SK-N-SH (cell line): ENCODE results near the gene MRPL46. TPM values are rescaled to one million over a fixed set of nuclear protein-coding genes. Genes with fewer than 3 reads are reported as not detected.
"Not testable (repeated sequence)": the region's sequence is repeated elsewhere in the genome, so short reads cannot be mapped to it uniquely, and the experiment has no call there.

Source experiments
- CTCF ChIA-PET: fragments of 300-600, 350-600 bp; formaldehyde crosslinking; extraction: SDS; loops from one replicate; lab custom pipeline; 2021; lab: Yijun Ruan, JAX
- POLR2A ChIA-PET: fragments of 350-600 bp; sonication (Branson Sonifier 250); formaldehyde crosslinking; extraction: SDS; loops from one replicate; lab custom pipeline; 2020; ENCODE audit warnings: antibody characterized with exemption, inconsistent platforms; lab: Yijun Ruan, JAX
- DNase-seq: peaks from one replicate; pipeline ENCODE4 v3.0.0; 2012
- H2AFZ ChIP-seq: fragments of 200-600 bp; sonication (generic); 2 replicates; pipeline ENCODE4 v1.8.1; 2016; ENCODE audit warnings: antibody characterized with exemption, mild to moderate bottlenecking, low read depth
- H3F3A ChIP-seq: fragments of 200-600 bp; sonication (generic); replicated peaks from 2 replicates; pipeline ENCODE3; 2016; ENCODE audit warnings: antibody characterized with exemption, mild to moderate bottlenecking; ENCODE audit not compliant: insufficient read depth
- H3K27ac ChIP-seq, 2 experiments: fragments of 200-500 bp in 1 of 2; fragments of 200-600 bp in 1 of 2; sonication (Bioruptor generic) in 1 of 2; sonication (generic), shearing (Covaris generic) in 1 of 2; 2 replicates each; pipeline versions ENCODE4 v1.5.1 to v1.6.1; 2014 to 2016; ENCODE audit warnings: low read depth in 2 of 2, inconsistent platforms in 1 of 2, low read length in 1 of 2, mild to moderate bottlenecking in 1 of 2, mixed read lengths in 1 of 2
- H3K27me3 ChIP-seq: fragments of 200-600 bp; sonication (generic), shearing (Covaris generic); 2 replicates; pipeline ENCODE4 v1.6.1; 2016; ENCODE audit warnings: mixed run types; ENCODE audit not compliant: insufficient read depth
- H3K36me3 ChIP-seq, 2 experiments: fragments of 200-500 bp in 1 of 2; fragments of 200-600 bp in 1 of 2; sonication (Bioruptor generic) in 1 of 2; sonication (generic) in 1 of 2; replicated peaks in 1 of 2; 2 replicates each; pipeline versions ENCODE3 to v1.5.1; 2014 to 2016; ENCODE audit warnings: low read length in 1 of 2, mild to moderate bottlenecking in 1 of 2; ENCODE audit not compliant: insufficient read depth in 2 of 2, control insufficient read depth in 1 of 2
- H3K4me1 ChIP-seq, 2 experiments: fragments of 200-500 bp in 1 of 2; fragments of 200-600 bp in 1 of 2; sonication (Bioruptor generic) in 1 of 2; sonication (generic), shearing (Covaris generic) in 1 of 2; 2 replicates each; pipeline versions ENCODE4 v1.5.1 to v1.6.1; 2014 to 2016; ENCODE audit warnings: low read depth in 1 of 2, low read length in 1 of 2, mixed run types in 1 of 2; ENCODE audit not compliant: insufficient read depth in 2 of 2, control insufficient read depth in 1 of 2
- H3K4me2 ChIP-seq: fragments of 200-600 bp; sonication (generic), shearing (Covaris generic); 2 replicates; pipeline ENCODE4 v1.6.1; 2017; ENCODE audit warnings: mixed run types
- H3K4me3 ChIP-seq, 2 experiments: fragments of 200-500 bp in 1 of 2; fragments of 200-600 bp in 1 of 2; sonication (Bioruptor generic) in 1 of 2; sonication (generic), shearing (Covaris generic) in 1 of 2; 2 replicates each; pipeline versions ENCODE4 v1.5.1 to v1.8.1; 2014 to 2016; ENCODE audit warnings: low read depth in 2 of 2, inconsistent platforms in 1 of 2, low read length in 1 of 2, mild to moderate bottlenecking in 1 of 2, mixed read lengths in 1 of 2, moderate library complexity in 1 of 2
- H3K79me2 ChIP-seq: fragments of 200-600 bp; sonication (generic); 2 replicates; pipeline ENCODE4 v1.8.1; 2017; ENCODE audit warnings: mild to moderate bottlenecking; ENCODE audit not compliant: insufficient read depth
- H3K9ac ChIP-seq: fragments of 200-600 bp; sonication (generic); 2 replicates; pipeline ENCODE4 v1.6.1; 2017; ENCODE audit warnings: mixed run types
- H3K9me2 ChIP-seq: fragments of 200-600 bp; sonication (generic); 2 replicates; pipeline ENCODE4 v1.6.1; 2017; ENCODE audit warnings: mixed run types
- H3K9me3 ChIP-seq: fragments of 200-600 bp; sonication (generic); 2 replicates; pipeline ENCODE4 v1.6.1; 2017; ENCODE audit warnings: mixed run types, mild to moderate bottlenecking, moderate library complexity
- H4K20me1 ChIP-seq: fragments of 200-600 bp; sonication (generic); 2 replicates; pipeline ENCODE4 v1.6.1; 2017; ENCODE audit warnings: mild to moderate bottlenecking, mixed run types; ENCODE audit not compliant: insufficient read depth
- FOXJ3 ChIP-seq: sonication (generic); formaldehyde crosslinking; IDR thresholded peaks from 2 replicates; pipeline ENCODE4 v1.5.1; 2020; ENCODE audit warnings: mild to moderate bottlenecking, missing genetic modification reagents
- GABPA ChIP-seq: IDR thresholded peaks from 2 replicates; pipeline ENCODE4 v1.4.0; 2012; ENCODE audit warnings: low read depth, mild to moderate bottlenecking
- WGBS: methylation state at CpG from one replicate; pipeline ENCODE4 v1.1.6; 2017; ENCODE audit warnings: low lambda C conversion rate; 5-methylcytosine and 5-hydroxymethylcytosine counted together
- polyA plus RNA-seq, 3 experiments: library from polyadenylated mRNA; depleted of rRNA; stranded (reverse); fragments of >200 nt; gene quantifications; 2 replicates each; pipeline ENCODE4 v1.2.3, GENCODE V29; 2012
- TF ChIP-seq, protein P1 (sequence below): fragments of 200-600 bp; sonication (generic); IDR thresholded peaks from 2 replicates; pipeline ENCODE4 v1.6.1; 2017; ENCODE audit warnings: antibody characterized with exemption, mild to moderate bottlenecking, moderate library complexity

The MRPL46 gene
- polyA plus RNA-seq, 1 of the 3 experiments (the other 2 are of a cell fraction) = 33.8 TPM

DNA sequence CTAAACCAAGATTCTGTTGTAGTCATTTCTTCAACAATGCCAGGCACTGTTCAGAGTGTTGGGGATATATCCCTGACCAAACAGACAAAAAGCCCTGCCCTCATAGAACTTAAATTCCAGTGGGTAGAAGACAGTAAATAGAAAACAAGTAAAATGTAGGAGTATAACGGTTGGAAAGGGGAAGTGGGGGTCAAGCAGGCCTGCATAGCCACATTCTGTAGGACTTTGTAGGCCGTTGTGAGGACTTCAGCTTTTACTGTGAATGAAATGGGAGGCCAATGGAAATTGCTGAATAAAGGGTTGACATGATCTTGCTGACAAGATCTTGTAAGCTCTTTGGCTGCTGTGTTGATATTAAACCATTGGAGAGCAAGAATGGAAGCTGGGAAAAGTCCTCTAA, 2.1 kb upstream of the MRPL46 start:
- no peaks in the 10 kb centered on the region for H3K27me3 ChIP-seq
- peaks cover 7 to 38% of the 10 kb centered on the region in 2 experiments for H3K36me3 ChIP-seq
- POLR2A ChIA-PET = no interaction called here
- no peak for TF ChIP-seq FOXJ3 (CRISPR knock-in tag)
- CTCF ChIA-PET = interaction anchor here (1.0 to 5.3 kb wide), 3 partner anchors 65 to 167 kb away, joined by 3 to 28 read pairs (median 3); no protein-coding TSS in a partner anchor
- 91% methylated on average over 2 of the region's 2 CpGs for WGBS
- no peaks in the 10 kb centered on the region for H3K9me2 ChIP-seq
- peaks cover 45% of the 10 kb centered on the region for H3K79me2 ChIP-seq
- no peak overlapping the region for H3K27ac ChIP-seq
- no peak overlapping the region for H3K9ac ChIP-seq
- peaks cover 9% of the 10 kb centered on the region for H3F3A ChIP-seq
- DNase-seq = no peak
- H3K9me3 ChIP-seq = no peaks in the 10 kb centered on the region
- H3K4me2 ChIP-seq = no peak overlapping the region
- H3K4me1 ChIP-seq = peaks cover 8 to 17% of the 10 kb centered on the region in 2 experiments; a peak in 3 of 4 replicates
- H3K4me3 ChIP-seq = no peak overlapping the region
- no peaks in the 10 kb centered on the region for H4K20me1 ChIP-seq
- no peak overlapping the region for H2AFZ ChIP-seq

DNA sequence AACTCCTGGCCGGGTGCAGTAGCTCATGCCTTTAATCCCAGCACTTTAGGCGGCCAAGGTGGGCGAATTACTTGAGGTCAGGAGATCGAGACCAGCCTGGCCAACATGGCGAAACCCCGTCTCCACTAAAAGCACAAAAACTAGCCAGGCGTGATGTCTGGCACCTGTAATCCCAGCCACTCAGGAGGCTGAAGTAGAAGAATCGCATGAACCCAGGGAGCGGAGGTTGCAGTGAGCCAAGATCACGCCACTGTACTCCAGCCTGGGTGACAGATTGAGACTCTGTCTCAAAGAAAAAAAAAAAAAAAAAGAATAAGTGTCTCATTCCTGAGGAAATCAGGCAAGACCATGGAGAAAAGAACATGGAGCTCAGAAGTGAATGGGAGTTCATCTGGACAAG, 1.5 kb upstream of the MRPL46 start:
- H3K27me3 ChIP-seq, H3K9me3 ChIP-seq, DNase-seq, H2AFZ ChIP-seq, H3K9ac ChIP-seq, H3K27ac ChIP-seq, POLR2A ChIA-PET, H3F3A ChIP-seq, H4K20me1 ChIP-seq, H3K9me2 ChIP-seq: not testable (repeated sequence)
- Histone ChIP-seq H3K4me2 (peak overlapping the region; percentile 88), H3K4me3 (peak overlapping the region in 1 of 2 experiments; percentile 94; a peak in 2 of 4 replicates), H3K36me3 (peaks cover 10 to 44% of the 10 kb centered on the region in 2 experiments), H3K79me2 (peaks cover 43% of the 10 kb centered on the region), H3K4me1 (peaks cover 8 to 17% of the 10 kb centered on the region in 2 experiments; a peak in 3 of 4 replicates)
- CTCF ChIA-PET = interaction anchor here (1.1 to 5.3 kb wide), 3 partner anchors 54 to 146 kb away, joined by 3 to 28 read pairs (median 3); no protein-coding TSS in a partner anchor
- 90% methylated on average over 10 of the region's 10 CpGs for WGBS

DNA sequence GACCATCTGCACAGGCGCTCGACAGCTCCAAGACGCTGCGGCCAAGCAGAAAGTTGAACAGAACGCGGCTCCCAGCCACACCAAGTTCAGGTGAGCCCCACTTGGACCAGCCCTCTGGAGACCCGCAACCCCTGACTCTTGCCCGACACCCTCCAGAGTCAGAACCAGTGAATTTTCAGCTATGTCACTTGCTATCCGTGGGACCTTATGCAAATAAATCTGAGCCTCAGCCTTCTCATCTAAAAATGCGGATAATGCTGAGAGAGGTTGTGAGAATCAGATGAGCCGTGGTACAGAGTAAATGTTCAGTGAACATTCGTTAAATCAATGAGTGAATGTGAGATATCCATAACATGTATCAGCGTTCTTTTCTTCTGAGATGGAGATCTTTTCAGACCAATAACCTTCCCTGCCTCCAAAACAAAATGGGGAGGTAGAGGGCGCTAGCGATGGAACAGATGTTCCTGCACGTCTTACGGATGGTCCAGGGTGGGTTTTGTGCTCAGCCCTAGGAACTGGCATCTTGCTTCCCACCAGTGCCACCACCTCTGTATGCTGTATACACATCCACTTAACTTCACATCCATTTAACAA, 844 bp upstream of the MRPL46 start:
- Histone ChIP-seq H3K27ac (peak overlapping the region; percentile 77 to 95; a peak in 3 of 4 replicates), H3F3A (peaks cover 9% of the 10 kb centered on the region), H3K4me3 (peak overlapping the region; percentile 94 to 97), H3K36me3 (peaks cover 10 to 44% of the 10 kb centered on the region in 2 experiments), H3K9ac (peak overlapping the region; percentile 77), H3K27me3 (no peaks in the 10 kb centered on the region), H3K4me2 (peak overlapping the region; percentile 88), H3K9me3 (no peaks in the 10 kb centered on the region), H3K79me2 (peaks cover 39% of the 10 kb centered on the region), H3K9me2 (no peaks in the 10 kb centered on the region), H3K4me1 (peaks cover 8 to 17% of the 10 kb centered on the region in 2 experiments; a peak in 3 of 4 replicates), H2AFZ (peak overlapping the region; percentile 65), H4K20me1 (no peaks in the 10 kb centered on the region)
- ChIA-PET CTCF (interaction anchor here (0.7 to 5.3 kb wide), 10 partner anchors 9 to 437 kb away, joined by 3 to 31 read pairs (median 4); no protein-coding TSS in a partner anchor), POLR2A (interaction anchor here (0.5 to 1.0 kb wide), 3 partner anchors 12 to 211 kb away, joined by 3 to 4 read pairs (median 4); partner anchors contain the start of gene NTRK3)
- DNase-seq = peak; percentile 42
- WGBS = 2% methylated on average over 16 of the region's 17 CpGs
- TF ChIP-seq, protein P1, sequence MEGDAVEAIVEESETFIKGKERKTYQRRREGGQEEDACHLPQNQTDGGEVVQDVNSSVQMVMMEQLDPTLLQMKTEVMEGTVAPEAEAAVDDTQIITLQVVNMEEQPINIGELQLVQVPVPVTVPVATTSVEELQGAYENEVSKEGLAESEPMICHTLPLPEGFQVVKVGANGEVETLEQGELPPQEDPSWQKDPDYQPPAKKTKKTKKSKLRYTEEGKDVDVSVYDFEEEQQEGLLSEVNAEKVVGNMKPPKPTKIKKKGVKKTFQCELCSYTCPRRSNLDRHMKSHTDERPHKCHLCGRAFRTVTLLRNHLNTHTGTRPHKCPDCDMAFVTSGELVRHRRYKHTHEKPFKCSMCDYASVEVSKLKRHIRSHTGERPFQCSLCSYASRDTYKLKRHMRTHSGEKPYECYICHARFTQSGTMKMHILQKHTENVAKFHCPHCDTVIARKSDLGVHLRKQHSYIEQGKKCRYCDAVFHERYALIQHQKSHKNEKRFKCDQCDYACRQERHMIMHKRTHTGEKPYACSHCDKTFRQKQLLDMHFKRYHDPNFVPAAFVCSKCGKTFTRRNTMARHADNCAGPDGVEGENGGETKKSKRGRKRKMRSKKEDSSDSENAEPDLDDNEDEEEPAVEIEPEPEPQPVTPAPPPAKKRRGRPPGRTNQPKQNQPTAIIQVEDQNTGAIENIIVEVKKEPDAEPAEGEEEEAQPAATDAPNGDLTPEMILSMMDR = peak; percentile 47
- TF ChIP-seq GABPA = no peak
